GM13977 (cell line): ENCODE measurements around the gene TRIM40.
"Not testable (repeated sequence)": the region's sequence is repeated elsewhere in the genome, so short reads cannot be mapped to it uniquely, and the experiment has no call there.

Experiments used
- DNase-seq: peaks from one replicate; pipeline ENCODE4 v3.0.0; 2012; ENCODE audit warnings: low spot score
- in situ Hi-C: fragments of 300-500 bp; cut with MboI; formaldehyde crosslinking; loops from one replicate; pipeline ENCODE4 v1.12.0; 2022; ENCODE audit warnings: low sequenced_read_pairs, low pct_unique_long_range_greater_than_20kb, mixed read lengths, inconsistent platforms; ENCODE audit not compliant: unreplicated experiment
- TF ChIP-seq, protein P1 (sequence below): IDR thresholded peaks from 2 replicates; pipeline ENCODE4 v1.5.1; 2012; ENCODE audit warnings: mild to moderate bottlenecking, control low read depth; ENCODE audit not compliant: insufficient read depth; ENCODE audit errors: extremely low read depth, missing control alignments

The TRIM40 gene

DNA sequence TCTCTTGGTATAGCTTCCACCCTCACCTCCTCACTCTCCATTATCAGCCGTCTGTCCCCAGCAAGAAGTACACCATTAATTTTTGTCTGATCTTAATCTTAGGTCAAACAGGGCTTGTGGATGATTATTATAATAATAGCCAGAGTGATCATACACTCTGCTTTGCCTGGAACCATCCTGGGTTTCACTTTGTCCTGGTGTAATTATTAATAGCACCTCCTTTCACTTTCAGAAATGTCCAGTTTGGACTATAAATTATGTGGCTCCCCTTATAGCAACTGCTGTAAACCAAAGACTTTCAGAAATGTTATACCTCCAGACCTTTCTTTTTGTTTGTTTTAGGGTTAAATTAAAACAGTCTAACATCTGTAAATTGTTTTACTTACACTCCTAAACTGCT is 22.1 kb upstream of the TRIM40 start:
- in situ Hi-C loops: no loop called here
- TF ChIP-seq, protein P1, sequence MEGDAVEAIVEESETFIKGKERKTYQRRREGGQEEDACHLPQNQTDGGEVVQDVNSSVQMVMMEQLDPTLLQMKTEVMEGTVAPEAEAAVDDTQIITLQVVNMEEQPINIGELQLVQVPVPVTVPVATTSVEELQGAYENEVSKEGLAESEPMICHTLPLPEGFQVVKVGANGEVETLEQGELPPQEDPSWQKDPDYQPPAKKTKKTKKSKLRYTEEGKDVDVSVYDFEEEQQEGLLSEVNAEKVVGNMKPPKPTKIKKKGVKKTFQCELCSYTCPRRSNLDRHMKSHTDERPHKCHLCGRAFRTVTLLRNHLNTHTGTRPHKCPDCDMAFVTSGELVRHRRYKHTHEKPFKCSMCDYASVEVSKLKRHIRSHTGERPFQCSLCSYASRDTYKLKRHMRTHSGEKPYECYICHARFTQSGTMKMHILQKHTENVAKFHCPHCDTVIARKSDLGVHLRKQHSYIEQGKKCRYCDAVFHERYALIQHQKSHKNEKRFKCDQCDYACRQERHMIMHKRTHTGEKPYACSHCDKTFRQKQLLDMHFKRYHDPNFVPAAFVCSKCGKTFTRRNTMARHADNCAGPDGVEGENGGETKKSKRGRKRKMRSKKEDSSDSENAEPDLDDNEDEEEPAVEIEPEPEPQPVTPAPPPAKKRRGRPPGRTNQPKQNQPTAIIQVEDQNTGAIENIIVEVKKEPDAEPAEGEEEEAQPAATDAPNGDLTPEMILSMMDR: no peak
- DNase-seq: no peak

- DNase-seq: no peak
- TF ChIP-seq, protein P1: no peak
- in situ Hi-C loops: no loop called here
Observed at GRCh38 chr6:30116724-30117123, 19.2 kb upstream of the TRIM40 start.

DNA sequence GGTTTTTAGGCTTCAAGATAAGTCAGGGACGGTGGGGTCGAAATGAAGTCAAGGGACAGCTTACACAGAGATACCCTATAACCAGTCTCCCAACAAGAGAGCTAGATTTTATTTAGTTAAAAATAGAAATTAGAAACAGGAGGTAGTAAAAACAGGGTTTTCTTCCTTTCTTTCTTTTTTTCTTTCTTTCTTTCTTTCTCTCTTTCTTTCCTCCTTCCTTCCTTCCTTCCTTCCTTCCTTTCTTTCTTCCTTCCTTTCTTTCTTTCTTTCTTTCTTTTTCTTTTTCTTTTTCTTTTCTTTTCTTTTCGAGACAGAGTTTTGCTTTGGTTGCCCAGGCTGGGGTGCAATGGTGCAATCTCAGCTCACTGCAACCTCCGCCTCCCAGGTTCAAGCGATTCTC is 17.2 kb upstream of the TRIM40 start:
- DNase-seq, in situ Hi-C loops: not testable (repeated sequence)

- in situ Hi-C loops: no loop called here
- no peak for DNase-seq
- TF ChIP-seq, protein P1: no peak
Observed at GRCh38 chr6:30121446-30122366, 14.2 kb upstream of the TRIM40 start.

GRCh38 chr6:30122515-30122914 is 13.4 kb upstream of the TRIM40 start:
- TF ChIP-seq, protein P1: no peak
- no peak for DNase-seq
- in situ Hi-C loops: no loop called here

DNA sequence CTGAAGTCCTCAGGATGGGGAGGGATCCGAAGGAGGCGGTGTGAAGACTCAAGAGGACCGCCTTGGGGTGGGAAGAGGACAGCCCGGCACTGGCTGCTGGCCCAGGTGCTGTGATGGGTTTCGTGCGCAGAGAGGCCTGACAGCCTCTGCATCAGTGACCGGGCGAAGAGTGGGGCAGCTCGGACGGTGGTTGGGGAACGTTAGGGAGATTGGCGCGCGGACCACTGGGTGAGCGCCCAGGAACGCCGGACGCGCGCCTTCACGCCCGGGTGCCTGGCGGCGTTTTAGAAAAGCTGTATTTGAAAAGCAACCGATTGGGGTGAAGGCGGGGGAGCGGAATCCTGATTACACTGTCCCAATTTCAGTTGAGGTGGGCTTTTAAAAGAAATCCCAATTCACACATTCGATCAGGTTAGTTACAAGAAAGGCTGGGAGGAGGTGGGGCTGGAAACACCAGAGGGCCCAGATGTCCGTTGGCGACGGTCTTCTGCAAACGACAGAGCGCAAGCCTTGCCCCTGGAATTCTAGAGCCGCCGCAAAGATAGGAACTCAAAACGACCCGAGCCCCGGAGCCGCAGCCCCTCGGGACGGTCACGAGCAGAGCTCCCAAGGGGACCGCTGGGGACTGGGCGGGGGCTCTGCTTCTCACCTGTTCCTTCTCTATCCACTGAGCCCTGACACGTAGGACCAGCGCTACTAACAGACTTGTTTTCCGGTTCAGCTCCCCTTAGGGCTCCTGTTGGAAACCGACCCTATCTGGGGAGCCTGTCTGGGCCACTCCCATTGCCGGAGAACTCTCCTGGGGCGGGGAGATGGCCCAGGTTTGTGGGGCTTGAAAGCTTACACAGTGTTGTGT is 8.5 kb upstream of the TRIM40 start:
- TF ChIP-seq, protein P1: no peak
- no peak for DNase-seq
- in situ Hi-C loops: no loop called here
